NOMO-1 (cell line): ENCODE results near the gene APOL3.
A peak's percentile ranks its signal among the peaks of the same experiment; 100 is the strongest.
"Not testable (repeated sequence)": the region's sequence is repeated elsewhere in the genome, so short reads cannot be mapped to it uniquely, and the experiment has no call there.

Experiments used
- DNase-seq, 2 experiments: peaks; one replicate each; lab custom pipeline; 2025; ENCODE audit not compliant: unreplicated experiment in 2 of 2; lab: John Stamatoyannopoulos, UW

APOL3 gene

DNA sequence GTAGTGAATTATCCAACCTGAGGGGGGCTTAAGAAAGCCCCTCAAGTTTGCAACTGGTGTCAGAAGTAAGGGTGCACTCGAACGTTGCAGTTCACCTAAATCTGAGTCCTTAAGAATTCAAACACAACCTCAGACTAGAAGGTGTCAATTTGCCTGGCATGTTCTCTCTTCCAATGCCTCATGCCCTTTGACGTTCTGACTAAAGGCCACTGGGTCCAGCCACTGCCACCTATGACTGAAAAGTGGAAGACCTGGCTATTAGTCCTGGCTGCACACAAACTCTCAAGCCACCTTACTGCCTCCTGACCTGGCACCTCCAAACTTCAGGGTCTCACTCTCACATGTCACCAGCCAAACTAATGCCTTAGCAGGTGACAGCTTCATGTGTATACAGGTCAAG is 33.0 kb upstream of the APOL3 start:
- no peak for DNase-seq

DNA sequence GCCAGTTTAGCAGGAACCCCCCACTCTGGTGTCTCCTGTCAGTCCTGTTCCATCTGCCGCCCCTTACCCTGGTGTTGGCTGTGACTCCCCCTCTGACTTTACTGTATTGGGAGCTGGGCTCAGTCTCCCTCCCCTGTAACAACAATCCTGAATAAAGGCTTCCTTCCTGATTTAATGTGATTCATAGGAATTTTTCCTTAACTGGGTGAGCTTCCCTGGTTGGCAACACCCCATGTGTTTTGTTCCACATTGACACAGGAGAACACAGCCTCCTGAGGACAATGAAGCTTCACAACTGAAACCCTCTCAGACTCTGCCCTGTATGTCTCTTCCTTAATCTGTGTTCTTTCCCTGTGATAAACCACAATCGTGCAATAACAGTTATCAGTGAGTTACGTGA is 32.6 kb upstream of the APOL3 start:
- DNase-seq = no peak

DNA sequence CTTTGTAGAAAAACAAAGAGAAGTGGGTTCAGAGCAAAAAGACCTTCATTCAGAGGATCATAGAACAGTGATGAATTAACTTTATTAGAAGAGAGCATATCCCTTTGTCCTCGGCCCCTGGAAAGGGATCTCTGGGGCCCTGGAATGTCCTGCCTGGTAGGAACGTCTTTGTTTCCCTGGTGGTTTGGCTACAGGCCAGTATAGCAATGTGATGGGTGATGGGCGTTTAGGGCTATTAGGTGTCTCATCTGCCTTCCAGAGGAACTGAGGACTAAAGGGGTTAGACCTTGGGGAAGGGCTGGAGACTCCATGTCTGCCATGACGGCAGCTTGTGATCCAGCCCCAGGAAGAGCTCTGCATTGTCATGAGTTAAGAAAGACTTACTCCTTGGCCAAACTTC is 32.0 kb upstream of the APOL3 start:
- DNase-seq = no peak

DNA sequence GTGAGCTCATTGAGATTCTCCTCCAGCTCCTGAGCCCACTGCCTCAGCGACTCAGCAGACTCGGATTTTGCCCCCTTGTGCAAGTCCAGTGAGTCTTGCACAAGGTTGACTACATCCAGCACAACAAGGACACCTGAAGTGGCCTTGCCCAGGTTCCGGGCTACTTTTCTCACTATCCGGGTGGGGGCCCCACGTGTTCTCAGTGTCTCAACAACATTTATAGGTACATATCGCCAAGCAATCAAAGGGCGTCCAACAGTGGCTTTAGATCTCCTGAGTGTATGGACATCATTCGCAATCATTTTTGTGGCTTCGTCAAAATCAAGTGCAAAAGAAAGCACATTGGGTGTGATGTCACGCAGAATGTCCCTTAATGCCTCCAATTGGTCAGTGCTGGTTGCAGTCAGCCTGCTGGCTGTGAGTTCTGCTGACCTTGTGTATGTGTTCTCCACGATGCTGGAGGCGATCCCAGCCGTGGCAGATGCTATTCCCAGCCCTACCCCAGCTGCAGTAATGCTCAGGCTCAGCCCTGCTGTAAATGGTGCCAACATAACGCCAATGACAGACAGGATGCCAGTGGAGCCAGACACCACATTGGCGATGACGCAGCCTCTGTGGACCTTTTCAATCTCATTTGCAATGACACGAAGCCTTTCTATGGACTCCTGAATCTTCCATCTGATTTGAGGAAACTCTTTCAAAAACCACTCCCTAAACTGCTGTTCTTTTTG is 30.7 kb upstream of the APOL3 start:
- no peak for DNase-seq

DNA sequence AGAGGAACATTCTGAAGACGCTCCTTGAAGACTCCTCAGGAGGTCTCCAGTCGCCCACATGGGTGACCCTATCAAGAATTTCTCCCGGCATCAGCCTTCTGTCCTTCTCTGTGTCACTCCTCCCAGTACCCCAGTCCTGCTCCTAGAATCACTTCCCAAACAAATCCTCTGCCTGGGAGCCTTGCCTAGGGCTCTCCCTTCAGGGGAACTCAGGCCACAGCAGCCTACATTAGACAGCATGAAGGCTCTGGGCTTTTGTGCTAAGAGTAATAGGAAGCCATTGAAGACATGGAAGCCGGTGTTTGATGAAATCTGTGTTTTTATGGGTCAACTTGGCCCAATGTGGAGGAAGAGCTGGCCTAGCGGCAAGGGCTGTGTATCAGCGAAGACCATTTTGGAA is 27.3 kb upstream of the APOL3 start:
- not testable (repeated sequence) for DNase-seq

DNA sequence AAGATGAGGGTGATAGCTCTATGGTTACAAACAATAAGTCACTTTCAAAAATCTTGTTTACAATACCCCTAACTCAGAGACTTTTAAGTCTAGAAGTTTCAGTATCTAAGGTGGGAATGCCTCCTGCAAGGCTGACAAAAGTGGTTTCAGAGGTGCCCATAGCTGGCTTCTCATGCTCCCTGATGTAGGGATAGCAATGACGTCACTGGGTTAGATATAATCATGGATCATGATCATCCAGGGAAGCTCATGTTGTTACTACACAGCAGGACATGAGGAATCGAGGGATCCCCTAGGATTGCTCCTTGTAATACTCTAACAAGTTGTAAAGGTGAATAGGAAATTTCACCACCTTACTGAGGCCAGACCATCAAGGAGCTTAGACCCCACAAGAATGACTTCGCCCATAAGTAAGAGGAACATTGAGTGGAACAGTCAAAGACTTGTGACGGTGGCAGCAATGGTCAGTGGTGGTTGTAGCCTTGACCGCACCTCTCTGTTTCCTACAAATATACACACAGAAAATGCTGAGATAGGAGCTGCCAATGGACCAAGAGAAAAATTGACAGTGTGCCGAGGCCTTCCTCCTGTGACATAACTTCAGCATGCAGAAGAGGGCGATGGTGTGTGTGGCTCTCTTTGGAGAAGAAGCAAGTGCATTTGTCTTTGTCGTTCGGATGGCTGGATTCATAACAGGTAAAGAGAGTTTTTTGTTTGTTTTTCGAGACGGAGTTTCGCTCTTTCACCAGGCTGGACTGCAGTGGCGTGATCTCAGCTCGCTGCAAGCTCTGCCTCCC is 25.5 kb upstream of the APOL3 start:
- no peak for DNase-seq

DNA sequence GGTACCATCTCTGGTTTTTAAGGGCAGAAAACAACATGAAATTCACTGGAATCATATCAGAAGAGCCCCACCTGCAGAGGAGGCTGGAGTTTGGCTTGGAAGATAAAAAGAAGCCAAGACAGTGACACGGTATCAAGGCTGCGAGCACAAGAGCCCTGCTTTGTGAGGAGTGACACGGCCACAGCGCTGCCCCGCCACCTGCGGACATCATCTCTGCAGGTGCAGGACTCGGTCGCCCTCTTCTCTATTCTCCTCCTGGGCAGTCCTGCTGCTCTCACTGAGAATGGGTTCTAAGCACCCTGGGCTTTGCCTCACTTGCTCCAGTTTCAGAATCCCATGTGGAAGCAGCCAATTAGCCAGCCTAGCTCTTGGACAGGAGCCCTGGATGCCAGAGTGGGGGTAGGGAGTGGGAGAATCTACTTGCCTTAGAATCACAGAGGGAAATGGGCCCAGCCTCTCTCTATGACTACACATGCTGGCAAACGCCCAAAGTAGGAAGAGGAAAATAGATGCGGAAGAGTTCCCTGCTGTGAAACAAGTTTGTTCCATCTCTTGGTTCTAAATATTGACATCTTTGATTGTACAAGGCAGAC is 24.0 kb upstream of the APOL3 start:
- DNase-seq = no peak

DNA sequence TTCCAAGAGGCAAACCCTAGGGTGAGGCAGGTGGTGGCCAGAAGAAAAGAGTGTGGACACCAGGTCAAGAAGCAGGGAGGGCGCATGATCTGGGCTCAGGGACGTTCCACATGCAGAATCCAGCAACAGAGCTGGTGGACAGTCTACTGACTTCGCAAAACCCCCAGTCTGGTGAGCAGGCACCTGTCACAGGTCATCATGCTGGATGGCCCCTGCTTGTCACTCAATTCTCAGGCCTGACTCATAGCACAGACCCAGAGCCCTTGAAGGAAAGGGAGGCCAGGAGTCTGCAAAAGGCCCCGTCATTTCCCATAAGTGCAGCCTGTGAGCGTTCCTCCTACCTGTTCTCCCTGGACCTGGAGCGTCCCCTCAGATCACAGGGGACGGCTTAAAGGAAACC is 22.9 kb upstream of the APOL3 start:
- no peak for DNase-seq

DNA sequence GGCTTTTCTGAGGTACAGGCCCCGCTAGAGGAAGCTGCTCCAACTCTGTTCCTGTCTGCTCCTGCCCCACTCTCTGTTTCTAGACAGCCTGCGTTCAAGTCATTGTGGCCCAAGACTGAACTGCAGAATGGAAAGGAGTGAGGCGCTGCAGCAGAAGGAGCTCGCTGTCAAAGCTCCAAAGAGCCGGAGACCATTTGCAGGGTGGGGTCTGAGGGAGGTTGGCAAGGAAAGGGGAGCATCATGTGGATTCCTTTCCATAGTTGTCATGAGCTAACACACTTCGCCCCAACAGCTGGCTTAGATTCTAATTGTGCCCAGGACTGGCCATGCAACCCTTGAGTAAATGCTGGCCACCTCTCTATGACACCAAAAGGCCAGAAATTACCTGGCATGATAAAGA is 22.3 kb upstream of the APOL3 start:
- no peak for DNase-seq

DNA sequence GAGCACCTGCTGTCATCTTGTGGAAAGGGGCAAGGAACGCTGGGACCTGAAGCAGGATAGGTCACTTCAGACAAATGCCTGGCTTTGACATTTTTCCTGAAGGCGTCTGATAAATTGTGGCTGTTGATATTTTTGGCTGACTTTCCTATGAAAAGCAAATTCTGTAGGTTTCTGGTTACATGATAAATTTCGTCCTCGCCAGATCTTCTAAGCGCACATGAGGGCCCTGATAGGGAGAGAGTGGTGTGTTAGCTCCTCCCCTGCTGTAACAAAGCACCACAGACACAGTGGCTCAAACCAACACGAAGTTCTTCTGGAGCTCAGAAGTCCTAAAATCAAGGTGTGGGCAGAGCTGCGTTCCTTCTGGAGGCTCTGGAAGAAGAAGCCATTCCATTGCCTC is 21.5 kb upstream of the APOL3 start:
- no peak for DNase-seq

DNA sequence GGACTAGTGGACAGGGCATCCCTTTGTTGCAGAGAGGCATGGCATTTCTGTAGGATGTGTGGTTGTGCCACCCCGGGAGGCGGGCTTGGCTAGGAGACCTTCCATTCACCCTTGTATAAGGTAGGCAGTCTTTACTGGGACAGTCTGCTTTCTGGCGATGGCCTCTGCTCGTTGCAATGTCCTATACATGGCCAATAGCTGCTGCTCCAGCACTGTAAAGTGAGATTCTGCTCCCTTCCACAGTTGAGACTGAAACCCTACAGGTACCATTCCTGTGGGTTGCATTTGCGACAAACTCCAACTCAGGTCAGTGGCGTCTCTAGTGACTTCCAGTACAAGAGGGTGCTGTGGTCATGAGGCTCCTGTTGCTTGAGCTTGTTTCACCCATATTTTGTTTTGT is 20.4 kb upstream of the APOL3 start:
- no peak for DNase-seq

DNA sequence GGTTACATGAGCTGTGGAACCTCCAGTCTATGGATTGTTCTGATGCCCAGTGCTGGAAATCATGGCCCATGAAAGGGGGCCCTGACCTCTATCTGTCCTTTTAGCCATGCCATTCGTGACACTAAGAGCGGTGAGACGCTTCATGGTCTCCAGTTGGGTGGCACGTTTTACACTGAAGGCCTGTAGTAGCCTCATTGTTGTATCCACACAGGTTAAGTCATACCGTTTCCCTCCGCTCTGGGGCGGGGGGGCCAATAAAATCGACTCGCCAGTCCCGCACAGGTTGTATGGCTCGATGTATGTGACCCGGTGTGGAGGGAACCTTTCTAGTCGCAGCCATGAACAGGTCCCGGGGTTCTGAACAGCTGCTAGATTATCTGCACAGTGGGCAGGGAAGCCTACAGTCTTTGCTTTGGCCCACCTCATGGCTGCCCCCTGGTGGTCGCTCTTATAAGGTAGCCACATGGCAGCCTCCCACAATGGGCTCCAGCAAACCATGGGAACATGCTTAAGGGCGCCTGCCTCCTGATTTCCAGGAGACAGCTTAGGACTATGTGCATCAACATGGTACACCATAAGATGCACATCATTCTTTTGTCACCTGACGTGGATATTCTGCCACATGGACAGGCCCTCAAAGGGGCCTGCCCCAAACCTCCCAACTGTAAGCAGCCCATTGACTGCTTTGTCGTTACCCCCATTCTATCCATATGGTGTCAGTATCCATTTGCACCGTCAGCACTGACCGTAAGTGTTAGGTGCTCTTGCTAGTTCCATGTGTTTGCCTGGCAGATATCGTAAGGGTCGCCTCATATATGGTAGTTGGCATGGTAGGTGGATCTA is 19.7 kb upstream of the APOL3 start:
- peak; percentile 63 to 66 for DNase-seq

DNA sequence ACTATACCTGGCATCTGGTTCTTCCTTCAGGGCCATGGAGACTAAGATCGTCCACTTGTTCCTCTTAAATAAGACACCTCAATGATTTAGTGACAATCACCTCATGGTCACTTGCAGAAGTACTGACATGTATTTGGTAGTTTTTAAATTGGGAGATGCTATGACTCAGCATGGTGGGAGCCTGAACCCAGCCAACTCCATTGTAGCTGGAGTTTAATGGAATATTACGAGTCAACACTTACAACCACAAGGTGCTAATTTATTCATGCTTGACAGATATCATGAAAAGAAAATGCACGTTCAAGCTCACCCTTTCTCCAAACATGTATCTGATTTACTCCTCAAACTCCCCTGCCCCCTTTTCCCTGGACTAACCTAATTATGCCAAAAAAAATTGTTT is 16.6 kb upstream of the APOL3 start:
- DNase-seq = no peak

DNA sequence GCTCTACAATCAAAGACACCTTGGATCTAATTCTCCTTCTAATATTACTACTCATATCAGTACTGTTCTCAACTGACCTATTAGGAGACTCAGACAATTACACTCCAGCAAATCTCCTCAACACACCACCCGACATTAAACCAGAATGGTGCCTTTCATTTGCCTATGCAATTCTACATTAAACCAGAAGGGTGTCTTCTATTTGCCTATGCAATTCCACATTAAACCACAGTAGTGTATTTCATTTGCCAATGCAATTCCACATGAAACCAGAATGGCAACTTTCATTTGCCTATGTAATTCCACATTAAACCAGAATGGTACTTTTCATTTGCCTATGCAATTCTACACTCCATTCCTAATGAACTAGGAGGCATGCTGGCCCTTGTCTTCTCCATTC is 15.3 kb upstream of the APOL3 start:
- DNase-seq = no peak

DNA sequence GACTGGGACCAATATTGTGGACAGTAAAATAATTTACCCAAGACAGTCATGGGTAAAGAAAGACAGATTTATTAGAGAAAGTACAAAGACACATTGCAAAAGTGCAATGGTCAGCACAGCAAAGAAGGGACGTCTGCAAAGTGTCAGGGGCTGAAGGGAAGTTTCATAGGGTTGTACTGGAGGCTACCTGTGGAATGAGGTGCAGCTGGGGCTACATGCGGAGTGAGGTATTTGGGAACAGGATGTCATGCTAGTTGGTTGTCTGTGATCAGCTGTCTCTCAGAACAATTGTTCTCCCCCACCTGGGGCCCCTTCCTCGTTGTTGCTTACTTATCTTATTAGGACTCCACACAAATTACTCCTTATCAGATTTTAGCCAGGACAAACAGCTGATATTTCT is 11.4 kb upstream of the APOL3 start:
- DNase-seq = no peak

DNA sequence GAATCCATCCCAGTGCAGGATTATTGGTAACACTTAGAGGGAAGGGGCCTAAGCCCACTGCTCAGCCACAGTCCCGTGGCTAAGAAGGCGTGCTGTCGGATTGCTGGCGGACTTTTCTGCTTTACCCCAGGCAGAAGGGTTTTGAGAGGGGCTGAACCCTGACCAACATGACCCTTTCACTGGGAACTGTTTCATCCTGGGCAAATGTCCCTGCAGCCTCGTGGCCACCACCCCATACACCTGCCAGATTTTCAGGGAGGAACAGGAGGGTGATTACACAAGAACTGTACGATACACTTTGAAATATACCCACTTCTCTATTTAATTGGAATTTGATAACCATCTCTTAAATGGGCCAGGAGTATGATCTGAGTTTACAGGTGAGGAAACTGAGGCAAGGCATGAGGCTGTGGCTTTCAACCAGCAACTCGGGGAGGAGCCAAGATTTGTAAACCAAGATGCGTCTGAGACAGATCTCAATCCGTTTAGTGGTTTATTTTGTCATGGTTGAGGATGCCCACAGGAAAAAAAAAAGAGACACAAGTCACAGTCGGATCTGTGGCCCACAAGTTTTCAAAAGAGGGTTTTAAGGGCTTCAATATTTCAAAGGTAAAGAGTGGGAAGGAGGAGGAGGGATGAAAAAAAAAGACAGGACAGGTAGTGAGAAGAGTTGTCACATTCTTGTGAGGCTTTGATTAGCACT is 6.1 kb upstream of the APOL3 start:
- no peak for DNase-seq

DNA sequence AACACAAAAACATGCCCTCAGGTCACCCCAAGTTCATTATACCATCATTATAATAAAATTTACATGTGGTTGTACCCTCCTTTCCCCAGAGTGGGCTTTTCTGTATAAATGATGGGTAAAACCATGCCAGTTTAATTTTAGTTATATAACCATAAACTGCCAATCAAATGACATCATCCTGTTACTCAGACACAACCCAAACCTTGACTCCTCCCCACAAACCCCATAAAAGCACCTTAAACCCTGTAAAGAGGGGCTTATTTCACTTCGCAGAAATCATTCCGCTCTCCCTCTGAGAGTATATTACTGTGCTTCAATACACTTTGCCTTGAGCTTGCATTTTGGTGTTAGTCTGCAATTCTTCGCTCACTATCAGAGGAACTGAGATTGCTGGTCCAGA is 5.5 kb upstream of the APOL3 start:
- no peak for DNase-seq

DNA sequence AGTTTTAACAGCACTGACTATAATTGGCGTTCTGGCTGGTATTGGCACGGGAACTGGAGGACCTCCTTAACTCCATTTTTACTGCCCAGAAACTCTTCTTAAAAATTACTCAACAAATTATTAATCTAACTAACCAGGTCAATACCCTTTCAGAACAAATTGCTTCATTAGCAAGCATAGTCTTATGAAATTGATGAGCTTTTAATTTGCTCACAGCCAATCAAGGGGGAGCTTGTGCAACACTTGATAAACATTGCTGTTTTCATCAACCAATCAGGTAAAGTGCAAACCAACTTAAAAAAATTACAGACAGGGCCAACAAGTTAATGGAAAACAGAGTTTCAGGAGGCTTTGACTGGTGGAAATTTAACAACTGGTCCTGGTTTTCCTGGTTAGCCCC is 4.6 kb upstream of the APOL3 start:
- no peak for DNase-seq

DNA sequence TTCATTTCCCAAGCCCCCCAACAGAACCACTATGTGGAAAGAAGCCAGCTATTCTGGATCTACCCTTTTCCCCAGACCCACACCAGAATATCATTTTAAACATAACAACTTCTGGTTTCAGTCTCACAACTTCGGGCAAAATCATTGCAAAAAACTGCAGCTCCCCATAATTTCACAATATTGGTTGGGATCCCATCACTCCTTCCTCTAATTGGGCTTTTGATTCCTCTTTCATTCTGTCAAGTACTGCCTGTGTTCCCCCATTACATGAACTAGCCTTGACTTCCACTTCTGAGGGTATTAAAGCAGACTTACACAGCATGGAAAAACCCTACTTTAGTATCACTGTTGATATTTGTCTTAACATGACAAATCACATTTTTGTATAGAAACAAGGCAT is 4.1 kb upstream of the APOL3 start:
- DNase-seq = peak; percentile 90 to 94

DNA sequence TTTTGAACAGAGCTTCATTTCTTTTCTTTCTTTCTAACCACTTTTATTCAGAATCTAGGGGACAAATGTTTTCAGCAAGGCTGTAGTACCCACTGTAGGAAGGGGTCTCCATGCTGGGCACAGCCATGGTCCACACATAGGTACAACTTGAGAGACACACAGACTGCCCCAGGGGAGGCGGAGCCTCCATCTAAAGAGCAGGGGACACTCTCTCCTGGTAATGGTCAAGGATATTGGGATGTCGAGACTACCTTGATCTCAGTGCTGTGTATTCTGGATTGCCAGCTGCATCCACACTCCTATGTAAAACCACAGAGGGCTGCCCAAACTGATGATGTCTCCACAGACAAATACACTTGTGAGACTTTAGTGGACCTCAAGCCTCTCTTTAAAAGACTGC is 2.9 kb upstream of the APOL3 start:
- no peak for DNase-seq
